H9 (cell line): ENCODE data around the gene TSPAN5. TPM values are rescaled to one million over a fixed set of nuclear protein-coding genes. Genes with fewer than 3 reads are reported as not detected.

Experiments used
- DNase-seq: peaks from one replicate; pipeline ENCODE4 v3.0.0-alpha.2; 2017
- H2AFZ ChIP-seq: one replicate; pipeline ENCODE4 v1.6.1; 2013; ENCODE audit warnings: mild to moderate bottlenecking, low read length, control low read depth, moderate library complexity
- H2AK5ac ChIP-seq: 2 replicates; pipeline ENCODE4 v1.6.1; 2013; ENCODE audit warnings: low read length, control low read depth, mixed read lengths; ENCODE audit not compliant: insufficient read length
- H2BK120ac ChIP-seq: one replicate; pipeline ENCODE4 v1.6.1; 2013; ENCODE audit warnings: low read depth, mild to moderate bottlenecking, low read length, control low read depth, inconsistent platforms; ENCODE audit not compliant: poor library complexity, severe bottlenecking
- H2BK12ac ChIP-seq: 2 replicates; pipeline ENCODE4 v1.6.1; 2013; ENCODE audit warnings: low read length, control low read depth, mixed read lengths, low read depth; ENCODE audit not compliant: insufficient read length
- H2BK15ac ChIP-seq: 2 replicates; pipeline ENCODE4 v1.6.1; 2013; ENCODE audit warnings: low read depth, low read length, control low read depth
- H2BK20ac ChIP-seq: one replicate; pipeline ENCODE4 v1.6.1; 2013; ENCODE audit warnings: low read depth, mild to moderate bottlenecking, low read length, control low read depth, inconsistent platforms; ENCODE audit not compliant: poor library complexity, severe bottlenecking
- H2BK5ac ChIP-seq: 2 replicates; pipeline ENCODE4 v1.6.1; 2013; ENCODE audit warnings: low read length, control low read depth, mixed read lengths; ENCODE audit not compliant: insufficient read length
- H3K14ac ChIP-seq: 2 replicates; pipeline ENCODE4 v1.6.1; 2013; ENCODE audit warnings: low read length, control low read depth; ENCODE audit not compliant: insufficient read depth
- H3K18ac ChIP-seq: 2 replicates; pipeline ENCODE4 v1.6.1; 2013; ENCODE audit warnings: low read depth, mild to moderate bottlenecking, mixed read lengths, low read length, control low read depth; ENCODE audit not compliant: insufficient read length
- H3K23ac ChIP-seq: 2 replicates; pipeline ENCODE4 v1.6.1; 2013; ENCODE audit warnings: low read length, control low read depth, mixed read lengths, low read depth; ENCODE audit not compliant: insufficient read length
- H3K23me2 ChIP-seq: 2 replicates; pipeline ENCODE4 v1.6.1; 2013; ENCODE audit warnings: low read depth, mild to moderate bottlenecking, mixed read lengths, low read length, control low read depth; ENCODE audit not compliant: insufficient read length, poor library complexity, severe bottlenecking
- H3K27ac ChIP-seq: 2 replicates; pipeline ENCODE4 v1.5.1; 2013; ENCODE audit warnings: low read length, control low read depth, mixed read lengths, low read depth; ENCODE audit not compliant: insufficient read length
- H3K27me3 ChIP-seq: 2 replicates; pipeline ENCODE4 v1.6.1; 2013; ENCODE audit warnings: low read length, control low read depth, inconsistent platforms; ENCODE audit not compliant: insufficient read depth
- H3K4ac ChIP-seq: 2 replicates; pipeline ENCODE4 v1.6.1; 2013; ENCODE audit warnings: low read depth, mild to moderate bottlenecking, control low read depth, inconsistent platforms, low read length, moderate library complexity
- H3K4me1 ChIP-seq: 2 replicates; pipeline ENCODE4 v1.6.1; 2013; ENCODE audit warnings: low read length, control low read depth, inconsistent platforms; ENCODE audit not compliant: insufficient read depth
- H3K4me2 ChIP-seq: 2 replicates; pipeline ENCODE4 v1.6.1; 2013; ENCODE audit warnings: low read length, control low read depth, mixed read lengths; ENCODE audit not compliant: insufficient read length, insufficient read depth
- H3K56ac ChIP-seq: 2 replicates; pipeline ENCODE4 v1.6.1; 2013; ENCODE audit warnings: low read depth, mild to moderate bottlenecking, mixed read lengths, low read length, control low read depth; ENCODE audit not compliant: insufficient read length
- H3K79me1 ChIP-seq: 2 replicates; pipeline ENCODE4 v1.6.1; 2013; ENCODE audit warnings: low read depth, mild to moderate bottlenecking, moderate library complexity, low read length, control low read depth, inconsistent platforms; ENCODE audit not compliant: insufficient read depth, poor library complexity, severe bottlenecking
- H3K79me2 ChIP-seq: 2 replicates; pipeline ENCODE4 v1.6.1; 2013; ENCODE audit warnings: low read length, control low read depth, inconsistent platforms; ENCODE audit not compliant: insufficient read depth
- H3K9ac ChIP-seq: 2 replicates; pipeline ENCODE4 v1.6.1; 2013; ENCODE audit warnings: low read length, control low read depth, mixed read lengths; ENCODE audit not compliant: insufficient read length; ENCODE audit errors: extremely low read depth
- H3K9me3 ChIP-seq: one replicate; pipeline ENCODE4 v1.6.1; 2013; ENCODE audit warnings: low read depth, low read length, inconsistent platforms; ENCODE audit not compliant: control insufficient read depth
- H3T11ph ChIP-seq: one replicate; pipeline ENCODE4 v1.6.1; 2013; ENCODE audit warnings: mild to moderate bottlenecking, low read length, control low read depth, inconsistent platforms
- H4K20me1 ChIP-seq: one replicate; pipeline ENCODE4 v1.6.1; 2013; ENCODE audit not compliant: control insufficient read depth, insufficient read length, insufficient read depth
- H4K5ac ChIP-seq: 2 replicates; pipeline ENCODE4 v1.6.1; 2013; ENCODE audit warnings: low read depth, mild to moderate bottlenecking, mixed read lengths, low read length, control low read depth; ENCODE audit not compliant: insufficient read length
- H4K8ac ChIP-seq: replicated peaks from 2 replicates; pipeline ENCODE4 v1.6.1; 2013; ENCODE audit warnings: low read length, control low read depth, mixed read lengths, low read depth; ENCODE audit not compliant: insufficient read length
- H4K91ac ChIP-seq: 2 replicates; pipeline ENCODE4 v1.6.1; 2013; ENCODE audit warnings: low read depth, mild to moderate bottlenecking, moderate library complexity, mixed read lengths, low read length, control low read depth; ENCODE audit not compliant: insufficient read length
- H3K27ac Mint-ChIP-seq, 3 experiments: 2 replicates in 2 of 3; 3 replicates in 1 of 3; pipeline ENCODE4 v1.8.0; 2020 to 2021; ENCODE audit warnings: mixed read lengths in 3 of 3, mild to moderate bottlenecking in 1 of 3, moderate library complexity in 1 of 3
- H3K27me3 Mint-ChIP-seq: 2 replicates; pipeline ENCODE4 v1.8.0; 2021; ENCODE audit warnings: low read depth, mild to moderate bottlenecking, moderate library complexity, mixed read lengths
- H3K36me3 Mint-ChIP-seq, 3 experiments: 2 replicates in 2 of 3; 3 replicates in 1 of 3; pipeline ENCODE4 v1.8.0; 2020 to 2021; ENCODE audit warnings: low read depth in 3 of 3, mixed read lengths in 3 of 3; ENCODE audit not compliant: insufficient read depth in 1 of 3
- H3K4me1 Mint-ChIP-seq, 2 experiments: 2 replicates each; pipeline ENCODE4 v1.8.0; 2020; ENCODE audit warnings: mixed read lengths in 2 of 2
- H3K4me3 Mint-ChIP-seq, 2 experiments: 2 replicates in 1 of 2; 3 replicates in 1 of 2; pipeline ENCODE4 v1.8.0; 2020 to 2021; ENCODE audit warnings: mild to moderate bottlenecking in 2 of 2, mixed read lengths in 2 of 2, moderate library complexity in 1 of 2
- H3K9me3 Mint-ChIP-seq, 2 experiments: 2 replicates in 1 of 2; 3 replicates in 1 of 2; pipeline ENCODE4 v1.8.0; 2020; ENCODE audit warnings: mild to moderate bottlenecking in 2 of 2, mixed read lengths in 2 of 2, moderate library complexity in 1 of 2
- CTCF ChIP-seq: fragments of 200-600 bp; sonication (generic); conservative IDR thresholded peaks from 3 replicates; pipeline ENCODE4 v1.8.0; 2021; ENCODE audit warnings: antibody characterized with exemption, mild to moderate bottlenecking
- WGBS: extraction: QIAGEN DNeasy Blood & Tissue Kit; methylation state at CpG from one replicate; pipeline ENCODE4 v1.1.7; 2013; ENCODE audit warnings: missing lambda C conversion rate, low lambda C conversion rate, mixed read lengths; ENCODE audit not compliant: insufficient read length; ENCODE audit errors: extremely low coverage; 5-methylcytosine and 5-hydroxymethylcytosine counted together
- total RNA-seq: library from RNA; stranded (reverse); gene quantifications from 2 replicates; pipeline ENCODE4 v1.2.1, GENCODE V29; 2021

Gene TSPAN5
- total RNA-seq, 1 experiment from 2014 or later = 7.0 TPM

GRCh38 chr4:98512918-98513317 is 145.5 kb downstream of the TSPAN5 start:
- Histone ChIP-seq H2BK5ac (peak overlapping the region; percentile 83), H3K9ac (no peak overlapping the region), H3T11ph (no peak overlapping the region), H2BK15ac (no peak overlapping the region), H4K8ac (no peak overlapping the region), H3K56ac (no peak overlapping the region), H2BK20ac (no peak overlapping the region), H3K18ac (no peak overlapping the region), H4K91ac (no peak overlapping the region), H3K79me1 (no peaks in the 10 kb centered on the region), H3K4ac (no peak overlapping the region), H2AFZ (no peak overlapping the region), H4K5ac (no peak overlapping the region), H2BK12ac (no peak overlapping the region), H3K9me3 (no peaks in the 10 kb centered on the region), H3K4me2 (no peak overlapping the region), H2AK5ac (no peak overlapping the region), H3K23ac (no peak overlapping the region), H2BK120ac (no peak overlapping the region), H3K14ac (no peak overlapping the region), H3K27me3 (no peaks in the 10 kb centered on the region), H3K79me2 (no peaks in the 10 kb centered on the region), H3K23me2 (no peaks in the 10 kb centered on the region), H3K4me1 (peaks cover 3% of the 10 kb centered on the region; the same call in 1 of the 2 replicates), H3K27ac (no peak overlapping the region), H4K20me1 (no peaks in the 10 kb centered on the region)
- Mint-ChIP-seq H3K36me3 (peaks cover 4 to 9% (median 9%) of the 10 kb centered on the region in 3 experiments), H3K4me1 (peaks cover 25 to 26% of the 10 kb centered on the region in 2 experiments), H3K27ac (no peak overlapping the region), H3K27me3 (no peaks in the 10 kb centered on the region), H3K4me3 (no peak overlapping the region), H3K9me3 (peaks cover 2 to 7% of the 10 kb centered on the region in 2 experiments; a peak in 4 of 5 replicates)
- no CpG with 5 or more reads among the region's 3 CpGs for WGBS
- no peak for TF ChIP-seq CTCF
- no peak for DNase-seq
